Mammary epithelial cell (primary cell): ENCODE data around the gene GALNT7.

Experiments used
- EZH2 ChIP-seq: IDR thresholded peaks from 2 replicates; pipeline ENCODE4 v1.6.1; 2012; ENCODE audit warnings: low read length, inconsistent platforms, borderline replicate concordance
- TF ChIP-seq, protein P1 (sequence below), 2 donors: IDR thresholded peaks in 1 of 2; conservative IDR thresholded peaks in 1 of 2; 2 replicates each; pipeline ENCODE4 v1.5.1; 2011 to 2012; ENCODE audit warnings: inconsistent platforms in 2 of 2, low read length in 2 of 2, mild to moderate bottlenecking in 2 of 2, control low read depth in 1 of 2, low read depth in 1 of 2; ENCODE audit not compliant: insufficient read depth in 1 of 2; ENCODE audit errors: extremely low read depth in 1 of 2

DNA sequence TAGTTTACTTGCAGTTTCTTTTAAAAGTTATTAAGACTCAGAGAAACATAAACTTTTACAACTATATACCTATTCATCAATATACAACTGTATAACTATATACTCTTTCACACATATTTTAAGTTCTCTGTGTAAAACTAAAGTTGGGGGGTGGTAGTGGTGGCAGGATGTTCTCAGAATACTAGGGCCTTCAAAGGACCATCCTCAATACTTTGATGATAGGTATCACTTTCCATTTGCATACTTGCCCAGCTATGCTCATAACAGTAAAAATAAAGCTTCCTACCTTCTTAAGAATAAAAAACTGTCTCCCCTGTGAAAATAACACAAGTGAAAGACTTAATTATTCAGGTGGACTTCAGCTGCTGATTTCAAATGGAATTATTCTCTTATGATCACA, 2.9 kb upstream of the GALNT7 start:
- TF ChIP-seq, protein P1, sequence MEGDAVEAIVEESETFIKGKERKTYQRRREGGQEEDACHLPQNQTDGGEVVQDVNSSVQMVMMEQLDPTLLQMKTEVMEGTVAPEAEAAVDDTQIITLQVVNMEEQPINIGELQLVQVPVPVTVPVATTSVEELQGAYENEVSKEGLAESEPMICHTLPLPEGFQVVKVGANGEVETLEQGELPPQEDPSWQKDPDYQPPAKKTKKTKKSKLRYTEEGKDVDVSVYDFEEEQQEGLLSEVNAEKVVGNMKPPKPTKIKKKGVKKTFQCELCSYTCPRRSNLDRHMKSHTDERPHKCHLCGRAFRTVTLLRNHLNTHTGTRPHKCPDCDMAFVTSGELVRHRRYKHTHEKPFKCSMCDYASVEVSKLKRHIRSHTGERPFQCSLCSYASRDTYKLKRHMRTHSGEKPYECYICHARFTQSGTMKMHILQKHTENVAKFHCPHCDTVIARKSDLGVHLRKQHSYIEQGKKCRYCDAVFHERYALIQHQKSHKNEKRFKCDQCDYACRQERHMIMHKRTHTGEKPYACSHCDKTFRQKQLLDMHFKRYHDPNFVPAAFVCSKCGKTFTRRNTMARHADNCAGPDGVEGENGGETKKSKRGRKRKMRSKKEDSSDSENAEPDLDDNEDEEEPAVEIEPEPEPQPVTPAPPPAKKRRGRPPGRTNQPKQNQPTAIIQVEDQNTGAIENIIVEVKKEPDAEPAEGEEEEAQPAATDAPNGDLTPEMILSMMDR (conservative IDR thresholded peaks at IDR 0.05 in 1 of 2, IDR thresholded peaks at IDR 0.05 in 1 of 2; ENCODE audit: extremely low read depth in 1 of 2, insufficient read depth in 1 of 2, low read depth in 1 of 2, low read length in 2 of 2): no peak
- TF ChIP-seq EZH2: no peak
